AG10803 (cell line): Measurements from ENCODE around the gene POLR3K.
"Not testable (repeated sequence)": the region's sequence is repeated elsewhere in the genome, so short reads cannot be mapped to it uniquely, and the experiment has no call there.

Experiments
- DNase-seq: peaks from one replicate; pipeline ENCODE4 v3.0.0; 2010; ENCODE audit warnings: low read depth
- H3K4me3 ChIP-seq: 2 replicates; pipeline ENCODE4 v1.5.1; 2011; ENCODE audit warnings: mild to moderate bottlenecking, low read length, control low read depth
- CTCF ChIP-seq: conservative IDR thresholded peaks from 2 replicates; pipeline ENCODE4 v1.5.1; 2011; ENCODE audit warnings: mild to moderate bottlenecking, low read length, control low read depth, inconsistent platforms

Gene POLR3K

GRCh38 chr16:37511-37910 lies 15.9 kb downstream of the POLR3K start:
- no peak overlapping the region for H3K4me3 ChIP-seq
- DNase-seq, result no peak
- TF ChIP-seq CTCF, result no peak

- TF ChIP-seq CTCF, result no peak
- DNase-seq, result no peak
Measured at GRCh38 chr16:36336-36984, 16.9 kb downstream of the POLR3K start.

GRCh38 chr16:35678-36305 lies 17.6 kb downstream of the POLR3K start:
- H3K4me3 ChIP-seq, result no peak overlapping the region
- TF ChIP-seq CTCF, result no peak
- no peak for DNase-seq

More at GRCh38 chr16:36336-36984, 16.9 kb downstream of the POLR3K start:
- H3K4me3 ChIP-seq, result no peak overlapping the region

- no peak overlapping the region for H3K4me3 ChIP-seq
- TF ChIP-seq CTCF, result no peak
- DNase-seq, result no peak
Measured at GRCh38 chr16:35011-35677, 18.3 kb downstream of the POLR3K start.

GRCh38 chr16:34648-34987 lies 18.8 kb downstream of the POLR3K start:
- H3K4me3 ChIP-seq, result no peak overlapping the region
- no peak for TF ChIP-seq CTCF
- no peak for DNase-seq

GRCh38 chr16:33877-34647 lies 19.3 kb downstream of the POLR3K start:
- no peak overlapping the region for H3K4me3 ChIP-seq
- no peak for TF ChIP-seq CTCF
- DNase-seq, result no peak

- not testable (repeated sequence) for DNase-seq, H3K4me3 ChIP-seq
Measured at GRCh38 chr16:33154-33876, 20.1 kb downstream of the POLR3K start.

GRCh38 chr16:30627-31026 lies 22.8 kb downstream of the POLR3K start:
- DNase-seq, H3K4me3 ChIP-seq: not testable (repeated sequence)

- H3K4me3 ChIP-seq, DNase-seq: not testable (repeated sequence)
Measured at GRCh38 chr16:25926-26348, 27.5 kb downstream of the POLR3K start.

- DNase-seq, H3K4me3 ChIP-seq: not testable (repeated sequence)
Measured at GRCh38 chr16:24151-24550, 29.3 kb downstream of the POLR3K start.

GRCh38 chr16:20886-21285 lies 32.5 kb downstream of the POLR3K start:
- not testable (repeated sequence) for DNase-seq, H3K4me3 ChIP-seq
